ENCODE measurements around the gene CACNA1B. TPM values are rescaled to one million over a fixed set of nuclear protein-coding genes. Genes with fewer than 3 reads are reported as not detected.
"Not testable (repeated sequence)": the region's sequence is repeated elsewhere in the genome, so short reads cannot be mapped to it uniquely, and the experiment has no call there.

CACNA1B gene
- total RNA-seq, 1 donor from 2014 or later = 0.19 TPM

DNA sequence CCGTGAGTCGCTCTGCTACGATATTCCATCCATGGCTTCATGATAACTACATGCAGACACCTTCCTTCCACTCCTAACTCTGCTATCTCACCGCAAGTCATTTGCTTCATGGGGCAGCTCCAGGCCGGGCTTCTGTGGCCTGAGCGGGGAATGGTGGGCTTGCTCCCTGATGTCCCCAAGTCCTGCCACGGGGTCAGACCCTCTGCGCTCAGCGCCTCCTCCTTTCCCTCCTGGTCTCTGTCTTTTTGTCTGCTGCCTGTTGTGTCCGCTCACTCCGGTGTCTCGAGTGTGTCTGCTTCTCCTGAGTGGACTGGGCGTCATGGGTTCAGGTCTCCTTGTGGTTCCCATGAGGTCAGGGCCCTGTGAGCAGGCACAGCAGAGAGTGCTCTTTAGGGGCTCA lies 139.6 kb downstream of the CACNA1B start:
- Histone ChIP-seq H3K27ac (replicated peaks) (no peak overlapping the region), H3K4me1 (peaks cover 2% of the 10 kb centered on the region), H3K36me3 (no peaks in the 10 kb centered on the region), H3K4me3 (no peak overlapping the region), H3K9me3 (replicated peaks) (no peaks in the 10 kb centered on the region), H3K27me3 (ENCODE audit: low read depth) (peaks cover 28% of the 10 kb centered on the region)
- intact Hi-C loops (cut with micrococcal nuclease) = no loop called here
- no peak for TF ChIP-seq CTCF (IDR thresholded peaks at IDR 0.05; ENCODE audit: borderline replicate concordance)
- no peak for DNase-seq

GRCh38 chr9:138019514-138019913 lies 141.9 kb downstream of the CACNA1B start:
- Histone ChIP-seq H3K27me3 (ENCODE audit: low read depth) (peaks cover 50% of the 10 kb centered on the region), H3K4me1 (peaks cover 14% of the 10 kb centered on the region)
- DNase-seq; H3K36me3 ChIP-seq; H3K9me3 ChIP-seq (replicated peaks); H3K27ac ChIP-seq (replicated peaks); intact Hi-C loops (cut with micrococcal nuclease); H3K4me3 ChIP-seq: not testable (repeated sequence)

DNA sequence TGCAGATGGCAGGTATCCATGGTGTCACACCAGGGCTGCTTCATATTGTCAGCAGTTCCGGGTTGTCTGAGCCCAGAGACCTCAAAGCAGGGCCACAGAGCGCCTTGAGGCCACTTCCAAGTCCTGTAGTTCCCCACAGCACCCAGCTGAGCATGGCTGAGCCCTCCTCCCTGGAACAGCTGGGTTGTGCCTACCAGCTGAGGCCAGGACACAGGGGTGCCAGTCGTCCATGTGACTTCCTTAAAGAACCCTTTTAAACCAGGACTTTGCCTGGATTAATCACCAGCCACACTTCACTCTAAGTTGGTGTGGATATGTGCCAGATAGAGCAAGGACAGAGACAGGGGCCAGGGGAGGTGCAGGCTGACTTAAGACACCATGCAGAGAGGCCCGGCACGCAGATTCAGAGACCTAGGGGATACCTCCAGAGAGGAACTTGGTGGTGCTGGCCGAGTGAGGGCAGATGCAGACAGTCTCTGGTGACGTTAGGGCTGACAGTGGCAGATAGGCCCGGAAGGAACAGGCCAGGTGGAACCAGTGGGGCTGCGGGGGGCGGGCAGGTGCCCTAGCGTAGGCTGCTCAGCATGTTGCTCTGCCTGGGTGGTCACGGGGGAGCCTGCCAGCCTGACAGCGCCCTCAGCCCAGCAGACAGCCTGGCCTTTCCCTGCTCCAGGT lies 142.7 kb downstream of the CACNA1B start:
- intact Hi-C loops (cut with micrococcal nuclease) = no loop called here
- DNase-seq = no peak
- Histone ChIP-seq H3K4me3 (no peak overlapping the region), H3K27me3 (ENCODE audit: low read depth) (peaks cover 57% of the 10 kb centered on the region), H3K9me3 (replicated peaks) (no peaks in the 10 kb centered on the region), H3K4me1 (peaks cover 14% of the 10 kb centered on the region), H3K36me3 (no peaks in the 10 kb centered on the region), H3K27ac (replicated peaks) (no peak overlapping the region)
- TF ChIP-seq CTCF (IDR thresholded peaks at IDR 0.05; ENCODE audit: borderline replicate concordance) = no peak

- Histone ChIP-seq H3K9me3 (replicated peaks) (no peaks in the 10 kb centered on the region), H3K4me1 (peaks cover 14% of the 10 kb centered on the region), H3K27ac (replicated peaks) (no peak overlapping the region), H3K27me3 (ENCODE audit: low read depth) (peaks cover 63% of the 10 kb centered on the region), H3K4me3 (no peak overlapping the region), H3K36me3 (no peaks in the 10 kb centered on the region)
- no peak for TF ChIP-seq CTCF (IDR thresholded peaks at IDR 0.05; ENCODE audit: borderline replicate concordance)
- intact Hi-C loops (cut with micrococcal nuclease) = no loop called here
- no peak for DNase-seq
These were observed 143.2 kb downstream of the CACNA1B start for GRCh38 chr9:138020795-138021182.

DNA sequence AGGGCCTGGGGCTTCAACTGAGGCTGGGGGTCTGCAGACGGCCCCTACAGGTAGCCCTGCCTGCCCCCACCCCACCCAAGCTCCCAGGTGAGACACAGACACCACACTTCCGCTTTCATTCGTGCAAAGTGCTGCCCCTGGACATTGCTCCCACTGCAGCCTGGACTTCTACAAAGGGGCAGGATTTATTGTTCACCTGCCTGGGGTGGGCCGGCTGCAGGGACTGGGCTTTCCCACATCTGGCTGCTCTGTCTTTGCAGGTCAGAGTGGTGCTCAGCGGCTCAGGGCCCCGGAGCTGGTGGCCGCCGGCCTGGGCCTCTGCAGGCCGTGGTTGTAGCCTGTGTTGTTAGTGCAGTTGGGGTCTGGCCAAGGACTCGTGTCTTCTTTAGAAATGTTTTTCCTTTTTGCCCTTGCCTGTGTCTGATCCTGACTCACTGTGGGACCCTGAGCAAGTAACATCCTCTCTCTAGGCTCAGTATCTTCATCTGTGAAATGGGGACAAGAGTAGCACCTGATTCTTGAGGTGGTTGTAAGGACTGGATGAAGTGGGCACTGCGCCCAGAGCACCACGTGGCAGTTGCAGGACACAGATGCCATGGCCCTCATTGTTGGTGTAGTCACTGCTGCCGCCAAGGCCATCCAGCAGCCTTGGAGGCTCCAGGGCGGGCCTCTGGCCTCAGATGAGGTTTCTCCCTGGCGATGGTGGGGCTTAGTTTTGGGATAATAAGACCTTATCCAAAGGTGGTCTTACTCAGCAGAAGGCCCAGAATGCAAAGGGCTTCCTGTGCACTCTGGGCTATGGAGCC lies 143.9 kb downstream of the CACNA1B start:
- no peak for TF ChIP-seq CTCF (IDR thresholded peaks at IDR 0.05; ENCODE audit: borderline replicate concordance)
- intact Hi-C loops (cut with micrococcal nuclease) = no loop called here
- Histone ChIP-seq H3K9me3 (replicated peaks) (no peaks in the 10 kb centered on the region), H3K36me3 (no peaks in the 10 kb centered on the region), H3K4me3 (no peak overlapping the region), H3K4me1 (peaks cover 14% of the 10 kb centered on the region), H3K27ac (replicated peaks) (no peak overlapping the region), H3K27me3 (ENCODE audit: low read depth) (peaks cover 64% of the 10 kb centered on the region)
- DNase-seq = no peak

Data from left ventricle myocardium inferior (tissue), 1 donor.